Measurements from ENCODE around the gene FIGNL2. TPM values are rescaled to one million over a fixed set of nuclear protein-coding genes. Genes with fewer than 3 reads are reported as not detected.

FIGNL2 gene
- total RNA-seq (2021) (0.21 and 0.33 TPM in 2 replicates), Bru-seq, nascent RNA (percentile 15 among the genes with signal in this experiment), BruChase-seq, experiment 1, labeled RNA remaining after a 2-hour chase (percentile 11 among the genes with signal in this experiment), BruChase-seq, experiment 2, labeled RNA remaining after a 6-hour chase (percentile 7 among the genes with signal in this experiment)
- long read RNA-seq: 0 reads

- no TSS peak for BruUV-seq (replicated peaks)
- POLR2A ChIA-PET (ENCODE audit: low non-redundant PET): no interaction called here
Observed at GRCh38 chr12:51848326-51848727, at the start of gene FIGNL2. Gene FIGNL2, minus strand, starts transcription at chr12:51848718. Its CDS starts 26,305 bp downstream, at chr12:51822413.

GRCh38 chr12:51897181-51897580, 48.7 kb upstream of the FIGNL2 start:
- no peak for DNase-seq (ENCODE audit: low spot score)
- H3K27ac ChIP-seq (ENCODE audit: low read depth, low read length, poor library complexity, severe bottlenecking): no peak overlapping the region
- no peak overlapping the region for H3K4me3 ChIP-seq (ENCODE audit: low read depth, low read length, poor library complexity, severe bottlenecking)
- no peaks in the 10 kb centered on the region for H3K36me3 ChIP-seq (ENCODE audit: insufficient read depth, low read length, poor library complexity, severe bottlenecking)
- POLR2A ChIA-PET (ENCODE audit: low non-redundant PET): no interaction called here
- no peak for TF ChIP-seq EZH2 (IDR thresholded peaks at IDR 0.05; ENCODE audit: borderline replicate concordance, low read depth, low read length, poor library complexity, severe bottlenecking)
- TF ChIP-seq CTCF (conservative IDR thresholded peaks at IDR 0.05; ENCODE audit: low read depth, low read length): no peak
- CTCF ChIA-PET: no interaction called here
- BruUV-seq (replicated peaks): no TSS peak
- intact Hi-C loops (cut with micrococcal nuclease; ENCODE audit: unreplicated experiment): no loop called here
- H3K4me1 ChIP-seq (ENCODE audit: insufficient read depth, low read length, poor library complexity, severe bottlenecking): no peaks in the 10 kb centered on the region
- H3K9me3 ChIP-seq (ENCODE audit: low read depth, low read length, poor library complexity, severe bottlenecking): no peaks in the 10 kb centered on the region
- no peaks in the 10 kb centered on the region for H3K27me3 ChIP-seq (replicated peaks; ENCODE audit: insufficient read depth, low read depth, low read length, poor library complexity)

More at GRCh38 chr12:51848326-51848727, at the start of gene FIGNL2:
- no peaks in the 10 kb centered on the region for H3K9me3 ChIP-seq (ENCODE audit: low read depth, low read length, poor library complexity, severe bottlenecking)
- peaks cover 6% of the 10 kb centered on the region for H3K4me1 ChIP-seq (ENCODE audit: insufficient read depth, low read length, poor library complexity, severe bottlenecking)
- H3K36me3 ChIP-seq (ENCODE audit: insufficient read depth, low read length, poor library complexity, severe bottlenecking): no peaks in the 10 kb centered on the region
- intact Hi-C loops (cut with micrococcal nuclease; ENCODE audit: unreplicated experiment): no loop called here
- CTCF ChIA-PET: no interaction called here
- TF ChIP-seq CTCF (conservative IDR thresholded peaks at IDR 0.05; ENCODE audit: low read depth, low read length): no peak
- no peak for TF ChIP-seq EZH2 (IDR thresholded peaks at IDR 0.05; ENCODE audit: borderline replicate concordance, low read depth, low read length, poor library complexity, severe bottlenecking)
- no peak within 1 kb of the TSS for H3K27ac ChIP-seq (ENCODE audit: low read depth, low read length, poor library complexity, severe bottlenecking)
- no peak for DNase-seq (ENCODE audit: low spot score)
- peaks cover 15% of the 10 kb centered on the region for H3K27me3 ChIP-seq (replicated peaks; ENCODE audit: insufficient read depth, low read depth, low read length, poor library complexity)
- H3K4me3 ChIP-seq (ENCODE audit: low read depth, low read length, poor library complexity, severe bottlenecking): peak within 1 kb of the TSS; percentile 52

- BruUV-seq (replicated peaks): no TSS peak
- intact Hi-C loops (cut with micrococcal nuclease; ENCODE audit: unreplicated experiment): no loop called here
- no peak overlapping the region for H3K4me3 ChIP-seq (ENCODE audit: low read depth, low read length, poor library complexity, severe bottlenecking)
- H3K4me1 ChIP-seq (ENCODE audit: insufficient read depth, low read length, poor library complexity, severe bottlenecking): no peaks in the 10 kb centered on the region
- H3K36me3 ChIP-seq (ENCODE audit: insufficient read depth, low read length, poor library complexity, severe bottlenecking): no peaks in the 10 kb centered on the region
- no peaks in the 10 kb centered on the region for H3K27me3 ChIP-seq (replicated peaks; ENCODE audit: insufficient read depth, low read depth, low read length, poor library complexity)
- no peak for DNase-seq (ENCODE audit: low spot score)
- CTCF ChIA-PET: interaction anchor here (1.8 kb wide), 1 partner anchor 127 kb away, joined by 4 read pairs; no protein-coding TSS in a partner anchor
- POLR2A ChIA-PET (ENCODE audit: low non-redundant PET): no interaction called here
- TF ChIP-seq EZH2 (IDR thresholded peaks at IDR 0.05; ENCODE audit: borderline replicate concordance, low read depth, low read length, poor library complexity, severe bottlenecking): no peak
- TF ChIP-seq CTCF (conservative IDR thresholded peaks at IDR 0.05; ENCODE audit: low read depth, low read length): no peak
- no peak overlapping the region for H3K27ac ChIP-seq (ENCODE audit: low read depth, low read length, poor library complexity, severe bottlenecking)
- no peaks in the 10 kb centered on the region for H3K9me3 ChIP-seq (ENCODE audit: low read depth, low read length, poor library complexity, severe bottlenecking)
Observed at GRCh38 chr12:51896236-51896635, 47.7 kb upstream of the FIGNL2 start.

Measured in A673 (cell line).